BLaER1 (cell line): ENCODE results near the gene PDE10A.

ENCODE experiments used
- H3K27ac ChIP-seq: shearing (Covaris generic); formaldehyde crosslinking; 2 replicates; pipeline ENCODE4 v1.8.1; 2022
- H3K27me3 ChIP-seq: shearing (Covaris generic); formaldehyde crosslinking; 2 replicates; pipeline ENCODE4 v1.8.1; 2022
- H3K36me3 ChIP-seq: shearing (Covaris generic); formaldehyde crosslinking; 2 replicates; pipeline ENCODE4 v1.8.1; 2022
- H3K4me1 ChIP-seq: shearing (Covaris generic); formaldehyde crosslinking; 2 replicates; pipeline ENCODE4 v1.8.1; 2022
- H3K4me2 ChIP-seq: shearing (Covaris generic); formaldehyde crosslinking; 2 replicates; pipeline ENCODE4 v1.8.1; 2022
- H3K4me3 ChIP-seq: shearing (Covaris generic); formaldehyde crosslinking; 2 replicates; pipeline ENCODE4 v1.8.1; 2022
- H3K9ac ChIP-seq: shearing (Covaris generic); formaldehyde crosslinking; 2 replicates; pipeline ENCODE4 v1.8.1; 2022
- H3K9me3 ChIP-seq: shearing (Covaris generic); formaldehyde crosslinking; 2 replicates; pipeline ENCODE4 v1.8.1; 2022
- H4K20me1 ChIP-seq: shearing (Covaris generic); formaldehyde crosslinking; 2 replicates; pipeline ENCODE4 v1.8.1; 2022
- Cebpa-rat ChIP-seq: shearing (Covaris generic); IDR thresholded peaks from 2 replicates; pipeline ENCODE4 v1.8.1; 2022

Gene PDE10A

GRCh38 chr6:165644586-165645266 lies 18.3 kb downstream of the PDE10A start:
- no peaks in the 10 kb centered on the region for H3K36me3 ChIP-seq
- H3K4me2 ChIP-seq, result no peak overlapping the region
- no peak overlapping the region for H3K9ac ChIP-seq
- H3K4me1 ChIP-seq, result peaks cover 7% of the 10 kb centered on the region
- TF ChIP-seq Cebpa-rat, result no peak
- H4K20me1 ChIP-seq, result no peaks in the 10 kb centered on the region
- H3K27ac ChIP-seq, result no peak overlapping the region
- H3K4me3 ChIP-seq, result no peak overlapping the region
- H3K27me3 ChIP-seq, result no peaks in the 10 kb centered on the region
- H3K9me3 ChIP-seq, result no peaks in the 10 kb centered on the region

GRCh38 chr6:165643015-165643414 lies 20.0 kb downstream of the PDE10A start:
- no peak overlapping the region for H3K4me2 ChIP-seq
- no peak overlapping the region for H3K4me3 ChIP-seq
- H3K9ac ChIP-seq, result no peak overlapping the region
- no peak for TF ChIP-seq Cebpa-rat
- no peaks in the 10 kb centered on the region for H3K4me1 ChIP-seq
- no peaks in the 10 kb centered on the region for H3K9me3 ChIP-seq
- H4K20me1 ChIP-seq, result no peaks in the 10 kb centered on the region
- no peak overlapping the region for H3K27ac ChIP-seq
- H3K27me3 ChIP-seq, result no peaks in the 10 kb centered on the region
- H3K36me3 ChIP-seq, result no peaks in the 10 kb centered on the region

DNA sequence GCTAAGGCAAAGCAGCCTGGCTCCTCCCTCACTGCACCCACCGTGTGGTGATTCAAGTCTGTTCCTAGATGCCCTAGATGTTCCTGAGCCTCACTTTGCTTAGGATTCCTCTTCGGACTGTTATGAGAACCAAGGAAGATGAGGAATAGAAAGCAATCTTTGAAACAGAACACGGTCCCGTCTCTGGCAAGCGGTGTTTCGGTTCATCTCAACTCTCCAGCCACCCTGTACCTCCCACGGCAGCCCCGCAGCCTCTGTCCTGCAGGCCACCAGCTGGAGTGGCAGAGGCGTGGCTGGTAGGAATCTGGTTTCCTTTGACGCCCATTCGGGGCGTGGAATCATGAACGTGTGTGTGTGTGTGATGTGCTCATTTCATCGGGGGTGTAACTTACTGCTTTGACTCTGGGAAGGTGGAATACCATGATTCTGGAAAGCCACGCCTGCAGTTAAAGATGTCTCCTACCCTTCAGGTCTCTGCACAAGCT lies 21.3 kb downstream of the PDE10A start:
- Histone ChIP-seq H3K36me3 (no peaks in the 10 kb centered on the region), H3K27me3 (no peaks in the 10 kb centered on the region), H4K20me1 (no peaks in the 10 kb centered on the region), H3K9me3 (no peaks in the 10 kb centered on the region), H3K27ac (no peak overlapping the region), H3K4me2 (no peak overlapping the region), H3K9ac (no peak overlapping the region), H3K4me1 (no peaks in the 10 kb centered on the region), H3K4me3 (no peak overlapping the region)
- no peak for TF ChIP-seq Cebpa-rat

GRCh38 chr6:165640806-165641205 lies 22.2 kb downstream of the PDE10A start:
- H3K4me2 ChIP-seq, result no peak overlapping the region
- no peak for TF ChIP-seq Cebpa-rat
- H3K9ac ChIP-seq, result no peak overlapping the region
- no peaks in the 10 kb centered on the region for H3K9me3 ChIP-seq
- no peaks in the 10 kb centered on the region for H3K36me3 ChIP-seq
- H3K4me1 ChIP-seq, result no peaks in the 10 kb centered on the region
- no peak overlapping the region for H3K27ac ChIP-seq
- no peaks in the 10 kb centered on the region for H3K27me3 ChIP-seq
- H4K20me1 ChIP-seq, result no peaks in the 10 kb centered on the region
- no peak overlapping the region for H3K4me3 ChIP-seq

GRCh38 chr6:165638530-165638929 lies 24.5 kb downstream of the PDE10A start:
- Histone ChIP-seq H3K4me1 (no peaks in the 10 kb centered on the region), H4K20me1 (no peaks in the 10 kb centered on the region), H3K9me3 (no peaks in the 10 kb centered on the region), H3K36me3 (no peaks in the 10 kb centered on the region), H3K27me3 (no peaks in the 10 kb centered on the region), H3K9ac (no peak overlapping the region), H3K4me3 (no peak overlapping the region), H3K4me2 (no peak overlapping the region), H3K27ac (no peak overlapping the region)
- no peak for TF ChIP-seq Cebpa-rat

DNA sequence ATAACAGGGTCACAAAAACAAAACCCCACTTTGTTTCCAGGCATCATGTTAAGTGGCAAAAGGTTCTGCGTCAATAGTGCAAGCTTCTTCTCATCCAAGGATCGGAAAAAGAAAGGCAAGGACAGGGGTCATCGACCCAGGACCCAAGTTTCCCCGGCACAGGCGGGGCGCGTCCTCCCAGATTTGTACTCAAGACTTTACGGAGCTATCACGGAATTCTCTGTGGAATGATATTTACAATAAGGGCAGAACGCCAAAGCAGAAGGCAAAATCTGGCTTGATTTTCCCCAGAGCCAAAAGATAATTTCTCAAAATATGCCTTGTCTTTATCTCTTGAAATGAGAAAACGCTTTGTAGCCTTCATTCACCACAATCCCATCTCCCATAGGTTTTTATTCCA lies 25.5 kb downstream of the PDE10A start:
- Histone ChIP-seq H3K9me3 (no peaks in the 10 kb centered on the region), H3K4me3 (no peak overlapping the region), H3K27ac (no peak overlapping the region), H3K9ac (no peak overlapping the region), H3K4me1 (0 out of 2 replicates have a peak, but pooled peaks cover under 1% of the 10 kb centered on the region), H3K4me2 (no peak overlapping the region), H3K36me3 (no peaks in the 10 kb centered on the region), H4K20me1 (no peaks in the 10 kb centered on the region), H3K27me3 (no peaks in the 10 kb centered on the region)
- TF ChIP-seq Cebpa-rat, result no peak

GRCh38 chr6:165636402-165637048 lies 26.5 kb downstream of the PDE10A start:
- H3K9me3 ChIP-seq, result no peaks in the 10 kb centered on the region
- no peak for TF ChIP-seq Cebpa-rat
- no peaks in the 10 kb centered on the region for H3K36me3 ChIP-seq
- H3K4me2 ChIP-seq, result no peak overlapping the region
- no peak overlapping the region for H3K4me3 ChIP-seq
- no peaks in the 10 kb centered on the region for H4K20me1 ChIP-seq
- no peak overlapping the region for H3K9ac ChIP-seq
- no peaks in the 10 kb centered on the region for H3K27me3 ChIP-seq
- H3K27ac ChIP-seq, result no peak overlapping the region
- 0 out of 2 replicates have a peak, but pooled peaks cover 9% of the 10 kb centered on the region for H3K4me1 ChIP-seq

GRCh38 chr6:165635965-165636364 lies 27.1 kb downstream of the PDE10A start:
- no peak overlapping the region for H3K4me2 ChIP-seq

DNA sequence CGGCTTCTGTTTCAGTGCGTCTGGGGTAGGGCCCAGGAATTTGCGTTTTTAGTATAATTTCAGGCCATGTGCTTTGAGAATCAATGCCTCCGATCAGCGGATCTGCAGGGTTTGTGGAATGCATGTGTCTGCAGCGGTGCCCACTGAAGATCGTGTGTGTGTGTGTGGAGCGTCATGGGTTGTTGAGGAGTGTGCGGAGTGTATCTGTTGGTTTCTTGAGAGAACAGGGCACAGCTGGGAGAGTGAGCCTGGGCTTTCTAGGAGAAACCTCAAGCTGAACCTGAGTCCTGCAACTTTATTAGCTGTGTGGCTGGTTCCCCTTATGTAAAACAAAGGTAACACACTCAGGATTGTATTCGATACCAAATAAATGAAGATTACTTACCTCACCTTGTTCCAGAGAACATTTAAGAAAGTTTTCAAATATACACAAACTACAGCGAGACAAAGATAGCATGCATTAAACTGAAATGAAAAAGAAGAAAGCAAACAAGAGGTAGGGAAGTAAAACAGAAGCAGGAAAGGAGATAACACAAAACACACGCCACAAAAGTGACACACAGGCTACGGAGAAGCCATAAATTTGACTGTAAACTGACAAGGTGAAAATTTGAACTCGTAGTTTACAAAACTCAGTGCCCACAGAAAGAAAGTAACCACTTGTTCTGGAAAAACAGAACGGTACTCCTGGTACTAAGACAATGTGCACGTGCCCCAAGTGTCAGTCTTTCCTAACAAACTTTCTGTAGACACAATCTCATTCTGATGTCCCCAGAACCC lies 28.8 kb downstream of the PDE10A start:
- 0 out of 2 replicates have a peak, but pooled peaks cover 9% of the 10 kb centered on the region for H3K4me1 ChIP-seq
- no peaks in the 10 kb centered on the region for H3K27me3 ChIP-seq
- H3K27ac ChIP-seq, result no peak overlapping the region
- H3K9me3 ChIP-seq, result no peaks in the 10 kb centered on the region
- H3K4me2 ChIP-seq, result no peak overlapping the region
- no peak for TF ChIP-seq Cebpa-rat
- H3K36me3 ChIP-seq, result no peaks in the 10 kb centered on the region
- H3K4me3 ChIP-seq, result no peak overlapping the region
- no peak overlapping the region for H3K9ac ChIP-seq
- no peaks in the 10 kb centered on the region for H4K20me1 ChIP-seq

More at GRCh38 chr6:165635965-165636364, 27.1 kb downstream of the PDE10A start:
- no peak for TF ChIP-seq Cebpa-rat
- Histone ChIP-seq H3K27me3 (no peaks in the 10 kb centered on the region), H3K9ac (no peak overlapping the region), H3K4me3 (no peak overlapping the region), H3K4me1 (0 out of 2 replicates have a peak, but pooled peaks cover 9% of the 10 kb centered on the region), H3K27ac (no peak overlapping the region), H3K9me3 (no peaks in the 10 kb centered on the region), H4K20me1 (no peaks in the 10 kb centered on the region), H3K36me3 (no peaks in the 10 kb centered on the region)

- Histone ChIP-seq H3K4me3 (no peak overlapping the region), H4K20me1 (no peaks in the 10 kb centered on the region), H3K36me3 (no peaks in the 10 kb centered on the region), H3K4me2 (peak overlapping the region; percentile 20), H3K27me3 (no peaks in the 10 kb centered on the region), H3K27ac (no peak overlapping the region), H3K9me3 (no peaks in the 10 kb centered on the region), H3K9ac (no peak overlapping the region), H3K4me1 (0 out of 2 replicates have a peak, but pooled peaks cover 9% of the 10 kb centered on the region)
- no peak for TF ChIP-seq Cebpa-rat
Measured at GRCh38 chr6:165632194-165632593, 30.8 kb downstream of the PDE10A start.
